GM19351 (cell line): ENCODE results near the gene RYR1.
"Not testable (repeated sequence)": the region's sequence is repeated elsewhere in the genome, so short reads cannot be mapped to it uniquely, and the experiment has no call there.

ENCODE experiments used
- ATAC-seq: cut with Tn5 transposase; IDR thresholded peaks from one replicate; pipeline ENCODE4 v1.9.1; 2021; ENCODE audit warnings: mild to moderate bottlenecking, moderate library complexity; ENCODE audit not compliant: unreplicated experiment

RYR1 gene

GRCh38 chr19:38537071-38537936 is 103.8 kb downstream of the RYR1 start:
- no peak for ATAC-seq

- no peak for ATAC-seq
Observed at GRCh38 chr19:38538386-38538785, 104.9 kb downstream of the RYR1 start.

GRCh38 chr19:38538793-38539528 is 105.5 kb downstream of the RYR1 start:
- no peak for ATAC-seq

- no peak for ATAC-seq
Observed at GRCh38 chr19:38539751-38540150, 106.3 kb downstream of the RYR1 start.

- no peak for ATAC-seq
Observed at GRCh38 chr19:38542040-38542439, 108.5 kb downstream of the RYR1 start.

GRCh38 chr19:38543286-38543806 is 109.9 kb downstream of the RYR1 start:
- ATAC-seq = no peak

- ATAC-seq = no peak
Observed at GRCh38 chr19:38543807-38544568, 110.5 kb downstream of the RYR1 start.

GRCh38 chr19:38544569-38545315 is 111.3 kb downstream of the RYR1 start:
- ATAC-seq = no peak

GRCh38 chr19:38545596-38545995 is 112.1 kb downstream of the RYR1 start:
- ATAC-seq = no peak

GRCh38 chr19:38547421-38547820 is 113.9 kb downstream of the RYR1 start:
- no peak for ATAC-seq

- no peak for ATAC-seq
Observed at GRCh38 chr19:38549061-38549460, 115.6 kb downstream of the RYR1 start.

- ATAC-seq = no peak
Observed at GRCh38 chr19:38549942-38550341, 116.5 kb downstream of the RYR1 start.

- no peak for ATAC-seq
Observed at GRCh38 chr19:38550376-38550775, 116.9 kb downstream of the RYR1 start.

GRCh38 chr19:38551450-38551813 is 117.9 kb downstream of the RYR1 start:
- ATAC-seq = peak; percentile 57

GRCh38 chr19:38553239-38553638 is 119.7 kb downstream of the RYR1 start:
- not testable (repeated sequence) for ATAC-seq

- ATAC-seq = no peak
Observed at GRCh38 chr19:38554676-38555141, 121.2 kb downstream of the RYR1 start.

- no peak for ATAC-seq
Observed at GRCh38 chr19:38555200-38555599, 121.7 kb downstream of the RYR1 start.

GRCh38 chr19:38556521-38557174 is 123.2 kb downstream of the RYR1 start:
- no peak for ATAC-seq

- peak; percentile 53 for ATAC-seq
Observed at GRCh38 chr19:38557205-38557799, 123.8 kb downstream of the RYR1 start.
